Mesendoderm (in vitro differentiated cells): Measurements from ENCODE around the gene RPL10A.

Experiments used
- DNase-seq: peaks from one replicate; pipeline ENCODE4 v3.0.0; 2013
- H2AK5ac ChIP-seq: 2 replicates; pipeline ENCODE4 v1.6.1; 2013; ENCODE audit warnings: low read length, inconsistent platforms
- H2BK120ac ChIP-seq: 2 replicates; pipeline ENCODE4 v1.6.1; 2013; ENCODE audit warnings: low read depth, mild to moderate bottlenecking, low read length, moderate library complexity, mixed read lengths
- H2BK15ac ChIP-seq: replicated peaks from 2 replicates; pipeline ENCODE4 v1.6.1; 2013; ENCODE audit warnings: low read depth, mild to moderate bottlenecking, moderate library complexity
- H2BK5ac ChIP-seq: 2 replicates; pipeline ENCODE4 v1.6.1; 2013; ENCODE audit warnings: low read length, inconsistent platforms
- H3K18ac ChIP-seq: 2 replicates; pipeline ENCODE4 v1.6.1; 2013; ENCODE audit warnings: mild to moderate bottlenecking, low read length, mixed read lengths
- H3K23ac ChIP-seq: one replicate; pipeline ENCODE4 v1.6.1; 2013; ENCODE audit warnings: low read length
- H3K27ac ChIP-seq: 2 replicates; pipeline ENCODE4 v1.5.1; 2013; ENCODE audit warnings: low read depth, mild to moderate bottlenecking, inconsistent platforms, low read length, moderate library complexity
- H3K27me3 ChIP-seq: 2 replicates; pipeline ENCODE4 v1.6.1; 2013; ENCODE audit warnings: low read length, control low read depth, mild to moderate bottlenecking, inconsistent platforms; ENCODE audit not compliant: insufficient read depth, poor library complexity
- H3K36me3 ChIP-seq: 2 replicates; pipeline ENCODE4 v1.6.1; 2013; ENCODE audit warnings: low read length, inconsistent platforms; ENCODE audit not compliant: control insufficient read depth, insufficient read depth
- H3K4ac ChIP-seq: one replicate; pipeline ENCODE4 v1.6.1; 2013; ENCODE audit warnings: low read depth, mild to moderate bottlenecking, low read length, moderate library complexity
- H3K4me1 ChIP-seq: 2 replicates; pipeline ENCODE4 v1.6.1; 2013; ENCODE audit warnings: low read depth, low read length, inconsistent platforms; ENCODE audit not compliant: control insufficient read depth
- H3K4me2 ChIP-seq: 2 replicates; pipeline ENCODE4 v1.6.1; 2013; ENCODE audit warnings: low read length
- H3K4me3 ChIP-seq: 2 replicates; pipeline ENCODE4 v1.5.1; 2013; ENCODE audit warnings: mild to moderate bottlenecking, low read length
- H3K56ac ChIP-seq: one replicate; pipeline ENCODE4 v1.6.1; 2013; ENCODE audit warnings: low read length
- H3K79me1 ChIP-seq: 2 replicates; pipeline ENCODE4 v1.6.1; 2013; ENCODE audit warnings: low read length, inconsistent platforms
- H3K79me2 ChIP-seq: 2 replicates; pipeline ENCODE4 v1.6.1; 2013; ENCODE audit warnings: mild to moderate bottlenecking, low read length; ENCODE audit not compliant: control insufficient read depth, insufficient read depth
- H3K9ac ChIP-seq: 2 replicates; pipeline ENCODE4 v1.6.1; 2013; ENCODE audit warnings: low read length, inconsistent platforms
- H4K5ac ChIP-seq: one replicate; pipeline ENCODE4 v1.6.1; 2013; ENCODE audit warnings: low read length
- H4K8ac ChIP-seq: one replicate; pipeline ENCODE4 v1.6.1; 2013; ENCODE audit warnings: low read depth, mild to moderate bottlenecking, control low read depth, low read length, moderate library complexity
- WGBS: extraction: QIAGEN DNeasy Blood & Tissue Kit; methylation state at CpG from one replicate; pipeline ENCODE4 v1.1.7; 2013; ENCODE audit warnings: low lambda C conversion rate, missing lambda C conversion rate; ENCODE audit not compliant: insufficient coverage; ENCODE audit errors: extremely low coverage; 5-methylcytosine and 5-hydroxymethylcytosine counted together

The RPL10A gene

DNA sequence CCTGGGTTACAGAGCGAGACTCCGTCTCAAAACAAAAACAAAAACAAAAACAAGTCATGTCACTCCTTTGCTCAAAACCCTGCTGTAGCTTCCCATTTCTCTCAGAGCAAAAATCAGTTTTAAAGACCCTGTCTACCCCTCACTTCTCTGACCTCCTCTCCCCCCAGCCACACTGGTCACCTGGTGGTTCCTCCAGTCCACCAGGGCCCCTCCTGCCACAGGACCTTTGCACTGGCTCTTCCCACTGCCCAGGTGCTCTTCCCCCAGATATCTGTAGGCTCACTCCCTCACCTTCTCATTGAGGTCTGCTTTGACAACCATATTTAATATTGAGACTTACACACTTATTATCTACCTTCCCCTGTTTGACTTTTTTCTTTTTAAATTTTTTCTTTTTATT lies 33.6 kb downstream of the RPL10A start:
- Histone ChIP-seq H4K8ac (no peak overlapping the region), H2BK5ac (no peak overlapping the region), H3K27me3 (no peaks in the 10 kb centered on the region), H3K9ac (no peak overlapping the region), H2BK15ac (no peak overlapping the region), H3K4me3 (no peak overlapping the region), H3K27ac (no peak overlapping the region), H3K18ac (no peak overlapping the region), H3K4me1 (peaks cover 9% of the 10 kb centered on the region), H3K79me1 (peaks cover 3% of the 10 kb centered on the region), H3K23ac (no peak overlapping the region), H3K36me3 (no peaks in the 10 kb centered on the region), H2BK120ac (no peak overlapping the region), H4K5ac (no peak overlapping the region), H2AK5ac (no peak overlapping the region), H3K4ac (no peak overlapping the region), H3K56ac (no peak overlapping the region), H3K4me2 (no peak overlapping the region), H3K79me2 (no peaks in the 10 kb centered on the region)
- DNase-seq = no peak
- no CpG with 5 or more reads among the region's 2 CpGs for WGBS

DNA sequence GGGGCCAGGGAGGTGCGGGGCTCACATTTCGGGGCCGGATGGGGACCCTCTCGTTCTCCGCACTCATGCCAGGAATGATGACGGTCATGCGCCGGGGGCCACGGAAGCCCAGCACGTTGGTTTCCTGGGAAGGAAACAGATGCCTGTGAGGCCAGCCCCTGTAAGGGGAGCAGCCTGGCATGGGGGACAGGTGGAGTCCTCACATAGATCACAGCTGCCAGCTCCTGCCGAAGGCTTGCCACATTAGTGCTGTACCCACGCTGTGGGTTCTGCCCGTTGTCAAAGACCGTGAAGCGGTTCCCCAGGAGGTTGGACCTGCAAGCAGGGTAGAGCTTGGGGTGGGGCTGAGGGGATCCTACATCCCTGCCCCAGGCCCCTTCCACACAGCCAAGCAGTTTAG lies 35.3 kb downstream of the RPL10A start:
- Histone ChIP-seq H3K79me1 (no peaks in the 10 kb centered on the region), H2BK120ac (no peak overlapping the region), H3K56ac (no peak overlapping the region), H4K8ac (no peak overlapping the region), H2AK5ac (no peak overlapping the region), H2BK15ac (no peak overlapping the region), H3K4me3 (no peak overlapping the region), H3K36me3 (no peaks in the 10 kb centered on the region), H3K79me2 (no peaks in the 10 kb centered on the region), H3K27ac (no peak overlapping the region), H3K9ac (no peak overlapping the region), H4K5ac (no peak overlapping the region), H3K23ac (no peak overlapping the region), H3K4me2 (no peak overlapping the region), H3K18ac (no peak overlapping the region), H3K4me1 (peaks cover 7% of the 10 kb centered on the region), H2BK5ac (no peak overlapping the region), H3K27me3 (no peaks in the 10 kb centered on the region), H3K4ac (no peak overlapping the region)
- no CpG with 5 or more reads among the region's 15 CpGs for WGBS
- DNase-seq = no peak

DNA sequence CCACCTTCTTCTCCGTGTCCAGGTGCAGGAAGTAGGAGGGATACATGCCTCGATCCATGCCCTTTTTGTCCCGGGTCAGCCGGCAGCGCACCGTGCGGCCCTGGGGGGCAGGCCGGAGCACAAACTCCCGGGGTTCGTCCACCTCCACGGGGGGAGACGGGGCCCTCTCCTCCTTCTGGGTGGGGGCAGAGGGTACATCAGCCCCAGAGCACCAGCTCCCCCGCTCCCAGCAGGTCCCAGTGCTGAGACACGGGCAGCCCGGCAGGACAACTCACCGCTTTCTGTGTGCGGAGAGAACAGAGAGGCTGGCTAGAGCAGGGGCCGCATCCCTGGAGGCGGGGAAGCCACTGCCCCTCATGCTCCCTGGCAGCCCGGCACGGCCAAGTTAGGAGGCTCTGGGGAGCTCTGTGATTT lies 37.8 kb downstream of the RPL10A start:
- no peak overlapping the region for H4K8ac ChIP-seq
- peaks cover 1% of the 10 kb centered on the region for H3K4me1 ChIP-seq
- no peaks in the 10 kb centered on the region for H3K79me2 ChIP-seq
- no peak overlapping the region for H3K27ac ChIP-seq
- H2AK5ac ChIP-seq = no peak overlapping the region
- H3K79me1 ChIP-seq = no peaks in the 10 kb centered on the region
- DNase-seq = no peak
- no peak overlapping the region for H3K4ac ChIP-seq
- H2BK15ac ChIP-seq = no peak overlapping the region
- H3K18ac ChIP-seq = no peak overlapping the region
- WGBS = no CpG with 5 or more reads among the region's 21 CpGs
- no peak overlapping the region for H2BK5ac ChIP-seq
- H3K56ac ChIP-seq = peak overlapping the region; percentile 50
- H4K5ac ChIP-seq = no peak overlapping the region
- H2BK120ac ChIP-seq = no peak overlapping the region
- H3K27me3 ChIP-seq = no peaks in the 10 kb centered on the region
- H3K36me3 ChIP-seq = no peaks in the 10 kb centered on the region
- H3K4me2 ChIP-seq = no peak overlapping the region
- no peak overlapping the region for H3K23ac ChIP-seq
- no peak overlapping the region for H3K4me3 ChIP-seq
- H3K9ac ChIP-seq = peak overlapping the region; percentile 24

DNA sequence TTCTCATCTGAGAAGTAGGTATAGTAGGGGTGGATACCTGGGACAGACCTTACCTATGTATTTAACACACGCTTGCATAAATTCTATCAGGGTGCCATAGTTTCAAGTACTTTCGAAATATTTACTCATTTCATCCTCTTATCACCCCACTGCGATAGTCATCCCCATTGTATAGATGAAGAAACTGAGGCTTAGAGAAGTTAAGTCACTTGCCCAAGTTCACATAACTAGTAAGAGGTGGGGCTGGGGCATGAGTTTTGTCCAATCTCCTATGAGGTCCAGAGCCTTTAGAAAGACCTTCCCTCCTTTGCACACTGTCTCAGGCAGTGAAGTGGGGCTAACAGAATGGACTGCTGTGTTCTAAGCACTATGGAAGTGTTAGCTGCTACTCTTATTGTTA lies 38.3 kb downstream of the RPL10A start:
- Histone ChIP-seq H3K4me3 (no peak overlapping the region), H3K79me1 (no peaks in the 10 kb centered on the region), H3K9ac (no peak overlapping the region), H3K23ac (no peak overlapping the region), H3K4me2 (no peak overlapping the region), H3K27ac (no peak overlapping the region), H3K18ac (no peak overlapping the region), H2BK120ac (no peak overlapping the region), H3K79me2 (no peaks in the 10 kb centered on the region), H2BK15ac (no peak overlapping the region), H2AK5ac (no peak overlapping the region), H3K56ac (no peak overlapping the region), H2BK5ac (no peak overlapping the region), H3K27me3 (no peaks in the 10 kb centered on the region), H3K4ac (no peak overlapping the region), H4K5ac (no peak overlapping the region), H4K8ac (no peak overlapping the region), H3K36me3 (no peaks in the 10 kb centered on the region), H3K4me1 (peaks cover 3% of the 10 kb centered on the region)
- DNase-seq = no peak
- WGBS = no CpG with 5 or more reads among the region's 3 CpGs

DNA sequence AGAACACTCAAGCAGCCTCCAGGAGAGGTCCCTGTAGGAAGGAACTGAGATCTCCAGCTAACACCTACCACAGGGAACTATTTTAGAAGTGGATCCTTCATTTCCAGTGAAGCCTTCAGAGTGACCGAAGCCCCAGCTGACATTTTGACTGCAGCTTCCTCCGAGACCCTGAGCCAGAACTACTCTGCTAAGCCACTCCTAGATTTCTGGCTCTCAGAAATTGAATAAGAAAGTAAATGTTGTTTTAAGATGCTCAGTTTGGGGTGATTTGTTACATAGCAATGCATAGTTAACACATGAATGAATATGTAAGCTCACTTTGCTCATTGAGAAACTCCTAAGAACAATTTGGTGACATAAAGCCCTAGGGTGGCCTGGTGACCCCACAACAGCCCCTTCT lies 39.0 kb downstream of the RPL10A start:
- DNase-seq = no peak
- H3K27me3 ChIP-seq = no peaks in the 10 kb centered on the region
- no peaks in the 10 kb centered on the region for H3K79me1 ChIP-seq
- H3K4me1 ChIP-seq = peaks cover 3% of the 10 kb centered on the region
- no peak overlapping the region for H3K4me2 ChIP-seq
- no peak overlapping the region for H4K8ac ChIP-seq
- no peak overlapping the region for H2AK5ac ChIP-seq
- no peak overlapping the region for H2BK15ac ChIP-seq
- no CpG with 5 or more reads among the region's 2 CpGs for WGBS
- H3K36me3 ChIP-seq = no peaks in the 10 kb centered on the region
- no peak overlapping the region for H3K56ac ChIP-seq
- no peaks in the 10 kb centered on the region for H3K79me2 ChIP-seq
- H3K27ac ChIP-seq = no peak overlapping the region
- no peak overlapping the region for H3K4me3 ChIP-seq
- H2BK5ac ChIP-seq = no peak overlapping the region
- no peak overlapping the region for H3K4ac ChIP-seq
- no peak overlapping the region for H2BK120ac ChIP-seq
- no peak overlapping the region for H3K18ac ChIP-seq
- H3K23ac ChIP-seq = no peak overlapping the region
- H3K9ac ChIP-seq = no peak overlapping the region
- no peak overlapping the region for H4K5ac ChIP-seq

DNA sequence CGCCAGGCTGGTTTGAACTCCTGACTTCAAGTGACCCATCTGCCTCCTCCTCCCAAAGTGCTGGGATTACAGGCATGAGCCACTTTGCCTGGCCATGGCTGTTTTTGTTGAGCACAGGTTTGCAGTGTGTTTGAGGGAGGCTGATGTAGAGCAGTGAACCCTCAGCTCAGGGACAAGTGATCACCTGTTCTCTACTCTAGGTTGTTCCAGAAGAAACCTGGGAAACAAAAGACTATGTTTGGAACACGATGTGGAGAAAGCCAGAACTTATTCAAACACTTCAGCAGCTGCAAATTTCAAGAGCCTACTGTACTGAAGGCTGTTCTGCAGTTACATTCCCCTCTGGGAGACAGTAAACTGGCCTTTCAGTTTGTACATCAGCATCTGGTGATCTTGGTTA lies 39.8 kb downstream of the RPL10A start:
- no CpG with 5 or more reads among the region's 2 CpGs for WGBS

More for the DNA sequence above, 39.8 kb downstream of the RPL10A start:
- Histone ChIP-seq H3K23ac (no peak overlapping the region), H3K79me2 (no peaks in the 10 kb centered on the region), H3K27ac (no peak overlapping the region), H2AK5ac (no peak overlapping the region), H4K5ac (no peak overlapping the region), H3K4me3 (no peak overlapping the region), H2BK15ac (no peak overlapping the region), H3K36me3 (no peaks in the 10 kb centered on the region), H2BK5ac (no peak overlapping the region), H3K4ac (no peak overlapping the region), H3K4me2 (no peak overlapping the region), H3K18ac (no peak overlapping the region), H4K8ac (no peak overlapping the region), H3K27me3 (no peaks in the 10 kb centered on the region), H3K56ac (no peak overlapping the region), H3K9ac (no peak overlapping the region), H2BK120ac (no peak overlapping the region), H3K79me1 (no peaks in the 10 kb centered on the region), H3K4me1 (peaks cover 3% of the 10 kb centered on the region)
- DNase-seq = no peak
